Heart left ventricle (tissue), 16 donors: ENCODE measurements around the gene PAX6. TPM values are rescaled to one million over a fixed set of nuclear protein-coding genes. Genes with fewer than 3 reads are reported as not detected.

ENCODE experiments used
- ATAC-seq, 4 donors: fragments of 200-7000 bp; cut with Tn5 transposase; one replicate each; pipeline ENCODE4 v1.9.1; 2020 to 2022; ENCODE audit warnings: moderate library complexity in 4 of 4, mild to moderate bottlenecking in 3 of 4, moderate number of reproducible peaks in 1 of 4
- DNase-seq, 5 donors: peaks; one replicate each; pipeline ENCODE4 v3.0.0-alpha.2; 2020
- H3K27ac ChIP-seq, 12 donors: fragments of 200-600 bp; sonication (generic) in 4 of 12; one replicate each; pipeline versions ENCODE4 v1.5.0 to v1.8.0; 2016 to 2022; ENCODE audit warnings: mild to moderate bottlenecking in 2 of 12
- H3K27me3 ChIP-seq, 9 donors: fragments of 200-600 bp; sonication (generic) in 2 of 9; one replicate each; pipeline versions ENCODE4 v1.5.1 to v1.8.0; 2016 to 2022; ENCODE audit warnings: mild to moderate bottlenecking in 3 of 9
- H3K36me3 ChIP-seq, 9 donors: fragments of 200-600 bp; sonication (generic) in 2 of 9; one replicate each; pipeline versions ENCODE4 v1.5.0 to v1.8.0; 2018 to 2022; ENCODE audit warnings: mild to moderate bottlenecking in 2 of 9
- H3K4me1 ChIP-seq, 12 donors: fragments of 200-600 bp; sonication (generic) in 4 of 12; one replicate each; pipeline versions ENCODE4 v1.5.0 to v1.8.0; 2016 to 2022; ENCODE audit warnings: mild to moderate bottlenecking in 3 of 12
- H3K4me3 ChIP-seq, 12 donors: fragments of 200-600 bp; sonication (generic) in 4 of 12; one replicate each; pipeline versions ENCODE4 v1.5.0 to v1.8.0; 2017 to 2022; ENCODE audit warnings: mild to moderate bottlenecking in 9 of 12, moderate library complexity in 4 of 12
- H3K9me3 ChIP-seq, 12 donors: fragments of 200-600 bp; sonication (generic) in 4 of 12; one replicate each; pipeline versions ENCODE4 v1.5.0 to v1.8.0; 2016 to 2022; ENCODE audit warnings: mild to moderate bottlenecking in 1 of 12
- POLR2A ChIP-seq, 2 donors: fragments of 450-650 bp; IDR thresholded peaks; one replicate each; pipeline ENCODE4 v1.6.1; 2017; ENCODE audit warnings: antibody characterized with exemption in 2 of 2, mild to moderate bottlenecking in 2 of 2, moderate library complexity in 2 of 2
- WGBS, 4 donors: extraction: QIAGEN DNeasy Blood & Tissue Kit in 2 of 4; methylation state at CpG; one replicate each; pipeline versions ENCODE4 v1.1.5 to v1.1.7; 2013 to 2018; 5-methylcytosine and 5-hydroxymethylcytosine counted together
- intact Hi-C, 10 donors: fragments of 100-400 bp; cut with DNase I; formaldehyde crosslinking; loops; one replicate each; pipeline versions ENCODE4 v1.11.1 to v1.14.2; 2022
- polyA plus RNA-seq, 2 donors: library from polyadenylated mRNA; stranded (reverse); fragments of 200-250 nt; gene quantifications; one replicate each; pipeline ENCODE4 v1.2.3, GENCODE V29; 2013
- total RNA-seq, 9 donors: library from RNA; depleted of rRNA in 2 of 9; stranded (reverse); fragments of >200 nt in 2 of 9; fragmentation: NEBNext Ultra II Directional in 3 of 9; extraction: Animal tissue kit (Norgen Biotek cat#: 25700) in 3 of 9; gene quantifications; one replicate each; pipeline versions ENCODE4 v1.1.0 to v1.2.4, GENCODE V29; 2016 to 2023
- TF ChIP-seq, protein P1 (sequence below), 12 donors: fragments of 200-600 bp; sonication (generic) in 4 of 12; IDR thresholded peaks; one replicate each; pipeline versions ENCODE4 v1.5.0 to v1.8.0; 2018 to 2022; ENCODE audit warnings: antibody characterized with exemption in 12 of 12, mild to moderate bottlenecking in 5 of 12
- donor health status: ischemic (EF 13 %, LVEDD 7.1; RV severe dilation, severe dysfunction).
- donor health status: healthy with polysubstance abuse.
- donor health status: DM: no; HTN: yes; CAD: no.
- donor health status: DM: no; HTN: no; CAD: no.
- donor health status: ischemic (EF 25% LVEDD 6.9; RV normal size, moderate dysfunction).
- donor health status: ischemic (EF 25% LVEDD 5.7; RV mildly dilated, moderate dysfunction).
- donor health status: healthy.
- donor health status: DM: yes; HTN: yes; CAD: no.
- donor health status: ischemic (EF 35%, LVEDD 5.7; RV mildly dilated, moderate dysfunction).
- donor health status: nonischemic (EF 11% LVEDD 7.7; RV severe dilation, severe dysfunction).
- donor health status: DM: yes; HTN: yes; CAD: no.
- donor health status: PGD.
- donor health status: ischemic (EF 29% LVEDD 5.4; RV normal size, mild dysfunction).
- donor health status: nonischemic (EF 23%, LVEDD 6.1; RV moderate dilation, normal function).

The PAX6 gene
- total and polyA plus RNA-seq, 11 donors: 0.09 to 0.50 (median 0.27) TPM; not detected in 8

DNA sequence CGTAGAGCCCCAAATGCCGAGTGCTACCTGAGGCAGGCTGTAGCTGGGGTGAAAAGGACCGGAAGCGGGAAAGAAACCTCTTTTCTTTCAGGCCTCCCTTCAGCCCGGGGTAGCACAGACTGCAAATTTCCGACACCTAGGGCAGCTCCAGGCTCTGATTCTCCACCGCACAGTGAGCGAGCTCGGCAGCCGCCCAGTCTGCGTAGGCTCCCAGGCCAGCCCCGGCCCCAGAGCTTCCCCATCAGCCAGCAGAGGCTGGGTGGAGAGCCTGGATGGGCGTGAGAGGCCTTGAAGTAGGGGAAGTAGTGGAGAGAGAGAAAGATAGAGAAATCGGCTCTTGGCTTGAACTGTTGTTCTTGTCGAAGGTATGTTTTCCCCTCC is 9.3 kb upstream of the PAX6 start:
- Histone ChIP-seq H3K27ac (no peak overlapping the region), H3K4me3 (no peak overlapping the region), H3K9me3 (no peaks in the 10 kb centered on the region), H3K4me1 (peaks cover 0 to 44% (median 27%) of the 10 kb centered on the region in 12 donors), H3K27me3 (peaks cover 89 to 100% (median 100%) of the 10 kb centered on the region in 9 donors), H3K36me3 (no peaks in the 10 kb centered on the region)
- 4 to 9% (median 6%) methylated on average over 15 of the region's 15 CpGs for WGBS, 4 donors
- ATAC-seq (no peak), DNase-seq (no peak)
- TF ChIP-seq, protein P1, sequence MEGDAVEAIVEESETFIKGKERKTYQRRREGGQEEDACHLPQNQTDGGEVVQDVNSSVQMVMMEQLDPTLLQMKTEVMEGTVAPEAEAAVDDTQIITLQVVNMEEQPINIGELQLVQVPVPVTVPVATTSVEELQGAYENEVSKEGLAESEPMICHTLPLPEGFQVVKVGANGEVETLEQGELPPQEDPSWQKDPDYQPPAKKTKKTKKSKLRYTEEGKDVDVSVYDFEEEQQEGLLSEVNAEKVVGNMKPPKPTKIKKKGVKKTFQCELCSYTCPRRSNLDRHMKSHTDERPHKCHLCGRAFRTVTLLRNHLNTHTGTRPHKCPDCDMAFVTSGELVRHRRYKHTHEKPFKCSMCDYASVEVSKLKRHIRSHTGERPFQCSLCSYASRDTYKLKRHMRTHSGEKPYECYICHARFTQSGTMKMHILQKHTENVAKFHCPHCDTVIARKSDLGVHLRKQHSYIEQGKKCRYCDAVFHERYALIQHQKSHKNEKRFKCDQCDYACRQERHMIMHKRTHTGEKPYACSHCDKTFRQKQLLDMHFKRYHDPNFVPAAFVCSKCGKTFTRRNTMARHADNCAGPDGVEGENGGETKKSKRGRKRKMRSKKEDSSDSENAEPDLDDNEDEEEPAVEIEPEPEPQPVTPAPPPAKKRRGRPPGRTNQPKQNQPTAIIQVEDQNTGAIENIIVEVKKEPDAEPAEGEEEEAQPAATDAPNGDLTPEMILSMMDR (IDR thresholded peaks at IDR 0.05): no peak
- no peak for TF ChIP-seq POLR2A (IDR thresholded peaks at IDR 0.05)
- intact Hi-C loops: no loop called here

DNA sequence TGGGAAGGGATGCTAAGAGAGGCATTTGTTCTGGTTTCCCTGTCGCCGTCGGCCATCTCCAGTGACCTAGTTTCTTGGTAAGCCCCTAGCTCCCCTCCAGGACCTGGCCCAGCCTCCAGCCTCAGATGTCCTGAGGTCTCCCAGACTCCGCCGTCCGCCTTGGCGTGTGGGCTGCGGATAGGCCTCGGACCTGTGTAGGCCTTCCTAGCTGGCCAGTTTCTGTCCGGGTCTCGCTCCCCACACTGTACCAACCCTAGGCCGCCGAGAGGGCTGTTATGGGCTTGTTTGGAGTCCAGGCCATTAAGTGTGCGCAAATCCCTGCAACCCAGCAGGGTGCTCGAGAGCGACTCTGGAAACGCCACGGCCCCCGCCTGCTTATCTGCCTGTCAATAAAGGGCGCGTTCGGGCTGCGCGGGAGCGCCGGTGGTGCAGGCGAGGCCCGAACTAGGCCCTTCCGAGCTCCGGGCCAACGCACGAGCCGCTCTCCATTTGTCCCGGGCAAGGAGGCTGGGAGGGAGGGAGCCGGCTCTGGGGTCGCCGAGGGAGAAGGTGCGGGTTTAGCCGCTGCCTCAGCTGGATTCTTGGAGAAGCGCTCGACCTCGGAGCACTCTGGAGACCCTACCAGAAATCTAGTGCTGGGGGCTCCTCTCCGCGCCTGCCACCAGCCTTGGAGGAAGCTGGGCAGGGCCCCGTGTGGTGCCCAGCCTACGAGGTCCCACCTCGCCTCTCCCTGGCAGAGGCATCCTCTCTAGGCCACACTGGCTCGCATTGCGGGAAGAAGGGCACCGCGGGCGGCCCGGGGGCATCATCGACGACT is 8.7 kb upstream of the PAX6 start:
- intact Hi-C loops: loop anchor here in 1 of 10 donors (10.0 kb wide), 1 partner anchor 55 kb away; no protein-coding TSS in a partner anchor
- DNase-seq (no peak), ATAC-seq (peak in 1 of 4 donors; percentile 22)
- WGBS, 4 donors: 8 to 14% (median 13%) methylated on average over 17 to 55 of the region's 55 CpGs
- no peak overlapping the region for H3K4me3 ChIP-seq
- TF ChIP-seq, protein P1 (IDR thresholded peaks at IDR 0.05): no peak
- TF ChIP-seq POLR2A (IDR thresholded peaks at IDR 0.05): no peak
- no peaks in the 10 kb centered on the region for H3K36me3 ChIP-seq
- H3K27me3 ChIP-seq: peaks cover 90 to 100% (median 99%) of the 10 kb centered on the region in 9 donors
- H3K4me1 ChIP-seq: peaks cover 0 to 50% (median 30%) of the 10 kb centered on the region in 12 donors
- no peaks in the 10 kb centered on the region for H3K9me3 ChIP-seq
- no peak overlapping the region for H3K27ac ChIP-seq

DNA sequence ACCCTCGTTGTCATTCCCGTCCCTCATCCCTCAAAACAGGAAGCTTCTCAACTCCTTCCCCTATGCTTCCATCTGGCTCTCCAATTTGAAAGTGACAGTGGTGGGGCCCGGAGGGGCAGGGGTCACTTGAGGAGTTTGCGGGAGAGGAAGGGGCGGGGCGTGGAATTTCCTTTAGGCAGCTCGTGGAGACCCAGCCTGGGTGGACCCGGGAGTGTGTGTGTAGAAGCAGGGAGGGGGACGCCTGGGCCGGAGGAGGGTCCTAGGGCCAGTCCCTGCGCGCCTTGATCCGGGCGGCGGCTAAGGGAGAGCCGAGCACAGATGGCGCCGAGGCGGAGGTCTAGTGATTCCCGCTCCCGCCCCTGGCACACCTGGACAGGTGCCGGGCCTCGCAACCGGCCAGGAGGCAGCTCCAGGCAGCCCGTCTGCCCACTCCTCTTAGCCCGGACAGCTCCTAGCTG is 7.8 kb upstream of the PAX6 start:
- intact Hi-C loops: loop anchor here in 1 of 10 donors (10.0 kb wide), 1 partner anchor 56 kb away; no protein-coding TSS in a partner anchor
- no peak for TF ChIP-seq POLR2A (IDR thresholded peaks at IDR 0.05)
- TF ChIP-seq, protein P1 (IDR thresholded peaks at IDR 0.05): no peak

DNA sequence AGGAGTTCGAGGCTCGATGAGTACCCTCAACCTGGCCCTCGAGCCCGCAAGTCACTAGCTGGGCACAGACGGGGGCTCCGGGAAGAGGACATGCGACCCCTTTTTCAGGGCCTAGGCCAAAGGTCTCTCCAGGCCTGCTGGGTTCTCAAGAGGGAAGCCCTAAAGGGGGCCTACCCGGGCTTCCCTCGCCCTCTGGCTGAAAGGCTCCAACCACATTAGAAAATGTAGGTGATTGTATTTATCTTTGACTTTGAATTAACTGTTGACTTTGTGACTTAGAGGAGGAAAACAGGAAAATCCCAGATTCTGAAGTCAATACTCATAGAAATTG is 7.3 kb upstream of the PAX6 start:
- Histone ChIP-seq H3K9me3 (no peaks in the 10 kb centered on the region), H3K4me3 (no peak overlapping the region), H3K36me3 (no peaks in the 10 kb centered on the region), H3K27me3 (peaks cover 90 to 100% (median 99%) of the 10 kb centered on the region in 9 donors), H3K4me1 (peaks cover 0 to 64% (median 38%) of the 10 kb centered on the region in 12 donors), H3K27ac (no peak overlapping the region)
- TF ChIP-seq, protein P1 (IDR thresholded peaks at IDR 0.05): no peak
- no peak for TF ChIP-seq POLR2A (IDR thresholded peaks at IDR 0.05)
- DNase-seq (no peak), ATAC-seq (no peak)
- intact Hi-C loops: loop anchor here in 1 of 10 donors (10.0 kb wide), 1 partner anchor 56 kb away; no protein-coding TSS in a partner anchor
- WGBS, 4 donors: 5 to 22% (median 13%) methylated on average over 5 to 9 of the region's 9 CpGs

More for the DNA sequence above, 7.8 kb upstream of the PAX6 start:
- DNase-seq: no peak
- Histone ChIP-seq H3K9me3 (no peaks in the 10 kb centered on the region), H3K27ac (no peak overlapping the region), H3K4me1 (peaks cover 0 to 59% (median 35%) of the 10 kb centered on the region in 12 donors), H3K4me3 (no peak overlapping the region), H3K27me3 (peaks cover 89 to 100% (median 99%) of the 10 kb centered on the region in 9 donors), H3K36me3 (no peaks in the 10 kb centered on the region)
- no peak for ATAC-seq
- 7 to 20% (median 10%) methylated on average over 12 to 26 of the region's 26 CpGs for WGBS, 4 donors
